ENCODE results near the gene TACC2.

DNA sequence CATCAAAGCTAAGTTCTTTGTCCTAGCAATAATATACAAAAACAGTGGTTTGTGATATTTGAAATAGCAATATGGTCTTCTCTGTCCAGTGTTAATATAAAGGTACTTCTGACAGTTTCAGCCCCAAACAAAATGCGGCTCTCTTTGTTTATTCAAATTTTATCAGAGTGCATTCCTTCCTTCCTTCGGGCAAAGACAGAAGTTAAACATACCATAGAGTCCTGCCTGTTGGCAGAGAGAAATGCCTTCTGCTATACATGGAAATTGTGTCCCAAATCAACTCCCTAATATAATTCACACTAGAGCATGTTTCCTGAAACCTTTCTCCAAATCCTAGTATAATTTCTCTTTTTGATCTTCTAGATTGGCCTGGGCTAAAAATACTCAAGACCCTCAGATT is 39.9 kb upstream of the TACC2 start:
- TF ChIP-seq, protein P1, sequence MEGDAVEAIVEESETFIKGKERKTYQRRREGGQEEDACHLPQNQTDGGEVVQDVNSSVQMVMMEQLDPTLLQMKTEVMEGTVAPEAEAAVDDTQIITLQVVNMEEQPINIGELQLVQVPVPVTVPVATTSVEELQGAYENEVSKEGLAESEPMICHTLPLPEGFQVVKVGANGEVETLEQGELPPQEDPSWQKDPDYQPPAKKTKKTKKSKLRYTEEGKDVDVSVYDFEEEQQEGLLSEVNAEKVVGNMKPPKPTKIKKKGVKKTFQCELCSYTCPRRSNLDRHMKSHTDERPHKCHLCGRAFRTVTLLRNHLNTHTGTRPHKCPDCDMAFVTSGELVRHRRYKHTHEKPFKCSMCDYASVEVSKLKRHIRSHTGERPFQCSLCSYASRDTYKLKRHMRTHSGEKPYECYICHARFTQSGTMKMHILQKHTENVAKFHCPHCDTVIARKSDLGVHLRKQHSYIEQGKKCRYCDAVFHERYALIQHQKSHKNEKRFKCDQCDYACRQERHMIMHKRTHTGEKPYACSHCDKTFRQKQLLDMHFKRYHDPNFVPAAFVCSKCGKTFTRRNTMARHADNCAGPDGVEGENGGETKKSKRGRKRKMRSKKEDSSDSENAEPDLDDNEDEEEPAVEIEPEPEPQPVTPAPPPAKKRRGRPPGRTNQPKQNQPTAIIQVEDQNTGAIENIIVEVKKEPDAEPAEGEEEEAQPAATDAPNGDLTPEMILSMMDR (IDR thresholded peaks at IDR 0.05 in 4 of 5, conservative IDR thresholded peaks at IDR 0.05 in 1 of 5): no peak
- no peak for TF ChIP-seq POLR2A (IDR thresholded peaks at IDR 0.05)

Data from gastrocnemius medialis (tissue), 4 donors.